HG03342 (cell line): Measurements from ENCODE around the gene COLEC11.
"Not testable (repeated sequence)": the region's sequence is repeated elsewhere in the genome, so short reads cannot be mapped to it uniquely, and the experiment has no call there.

Experiments
- ATAC-seq: cut with Tn5 transposase; IDR thresholded peaks from one replicate; pipeline ENCODE4 v1.9.1; 2021; ENCODE audit warnings: mild to moderate bottlenecking, moderate library complexity; ENCODE audit not compliant: unreplicated experiment

Gene COLEC11

DNA sequence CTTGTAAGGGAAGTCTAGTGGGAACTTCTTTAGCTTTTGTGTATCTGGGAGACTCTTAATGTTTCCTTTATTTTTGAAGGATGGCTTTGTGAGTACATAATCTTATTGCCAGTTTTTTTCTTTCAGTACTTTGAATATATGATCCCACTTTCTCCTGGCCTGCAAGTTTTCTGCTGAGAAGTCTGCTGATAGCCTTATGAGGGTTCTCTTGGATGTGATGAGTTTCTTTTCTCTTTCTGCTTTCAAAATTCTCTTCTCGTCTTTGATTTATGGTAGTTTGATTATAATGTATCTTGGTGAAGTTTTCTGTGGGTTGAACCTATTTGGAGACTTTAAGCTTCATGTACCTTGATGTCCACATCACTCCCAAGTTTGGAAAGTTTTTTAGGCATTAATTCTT lies 28.1 kb downstream of the COLEC11 start:
- no peak for ATAC-seq

DNA sequence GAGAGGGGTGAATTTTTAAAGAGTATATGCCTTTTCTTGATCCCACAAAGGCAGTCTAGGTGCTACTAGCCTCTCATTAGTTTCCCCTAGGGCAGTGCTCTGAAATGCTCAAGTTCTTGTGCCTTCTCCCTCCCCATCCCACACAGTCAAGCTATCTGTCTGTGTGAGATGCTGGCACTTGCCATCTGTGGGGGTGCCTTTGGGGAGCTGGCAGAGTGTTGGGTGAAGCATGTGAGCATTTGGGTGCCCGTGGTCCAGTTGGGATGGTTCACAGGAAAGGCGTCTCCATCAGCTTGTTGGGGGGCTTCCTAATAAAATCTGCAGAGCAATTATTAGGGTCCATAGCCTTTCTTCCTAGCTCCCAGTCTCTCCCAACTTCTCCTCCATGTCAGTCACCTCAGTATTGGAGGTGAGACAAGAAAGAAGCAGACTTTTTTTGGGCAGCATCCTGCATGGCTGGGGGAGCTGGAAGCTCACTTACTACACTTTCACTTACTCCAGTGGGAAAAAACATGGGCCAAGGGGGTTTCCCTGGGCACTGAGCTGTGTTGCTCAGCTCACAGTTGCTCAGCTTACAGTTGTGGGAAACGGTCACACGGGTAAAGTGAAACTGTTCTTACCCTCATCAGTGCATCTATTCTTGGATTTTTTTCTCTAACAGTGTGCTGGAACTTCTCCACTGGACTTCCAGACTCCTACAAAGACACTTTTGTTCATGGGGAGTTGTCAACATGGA lies 29.3 kb downstream of the COLEC11 start:
- peak; percentile 76 for ATAC-seq

DNA sequence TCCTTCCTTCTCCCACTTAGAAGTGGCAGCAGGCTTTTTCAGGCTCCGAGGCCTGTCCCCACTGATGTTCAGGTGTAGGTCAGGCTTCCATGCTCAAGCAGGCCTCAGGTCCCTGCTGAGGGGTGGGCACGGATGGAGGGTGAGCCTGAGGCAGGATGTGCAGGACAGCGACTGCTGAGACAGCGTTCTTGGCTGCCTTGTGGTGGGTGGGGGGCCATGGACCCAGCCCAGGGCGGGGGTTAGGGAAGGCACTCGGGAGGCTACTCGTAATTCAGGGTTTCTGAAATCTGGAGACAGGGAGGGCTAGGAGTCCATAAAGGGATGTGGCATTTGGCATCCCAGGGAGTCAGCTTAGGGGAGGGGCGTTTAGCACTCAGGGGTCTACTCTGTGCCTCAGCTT lies 30.3 kb downstream of the COLEC11 start:
- no peak for ATAC-seq

DNA sequence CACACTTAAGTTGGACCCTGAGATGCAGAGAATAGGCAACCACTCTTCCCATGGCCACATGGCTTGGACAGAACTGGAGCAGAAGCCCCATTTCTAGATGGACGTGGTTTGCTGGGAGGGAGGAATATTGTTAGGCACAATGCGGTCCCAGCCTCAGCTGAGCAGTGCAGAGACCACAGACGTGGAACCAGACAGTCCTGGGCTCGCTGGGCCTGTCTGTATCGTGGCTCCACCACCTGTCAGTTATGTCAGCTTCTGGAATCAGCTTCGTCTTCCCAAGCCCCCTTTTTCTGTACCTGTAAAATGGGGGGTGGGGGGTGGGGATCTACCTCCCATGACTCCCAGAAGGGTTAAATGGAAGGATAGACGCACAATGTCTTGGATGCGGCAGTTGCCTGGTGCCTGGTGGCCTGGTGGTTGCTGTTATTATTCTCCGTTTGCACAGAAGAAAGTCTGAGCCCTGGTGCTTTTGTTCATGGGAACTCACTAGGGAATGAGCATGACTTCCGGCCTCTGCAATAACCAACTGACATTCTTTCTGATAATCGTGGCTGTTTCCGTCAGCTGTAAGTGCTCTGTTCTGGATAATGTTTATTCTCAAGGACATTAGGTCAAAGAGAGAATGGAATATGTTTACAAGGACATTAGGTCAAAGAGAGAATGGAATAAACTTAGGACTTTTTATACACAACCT lies 31.4 kb downstream of the COLEC11 start:
- ATAC-seq: no peak

DNA sequence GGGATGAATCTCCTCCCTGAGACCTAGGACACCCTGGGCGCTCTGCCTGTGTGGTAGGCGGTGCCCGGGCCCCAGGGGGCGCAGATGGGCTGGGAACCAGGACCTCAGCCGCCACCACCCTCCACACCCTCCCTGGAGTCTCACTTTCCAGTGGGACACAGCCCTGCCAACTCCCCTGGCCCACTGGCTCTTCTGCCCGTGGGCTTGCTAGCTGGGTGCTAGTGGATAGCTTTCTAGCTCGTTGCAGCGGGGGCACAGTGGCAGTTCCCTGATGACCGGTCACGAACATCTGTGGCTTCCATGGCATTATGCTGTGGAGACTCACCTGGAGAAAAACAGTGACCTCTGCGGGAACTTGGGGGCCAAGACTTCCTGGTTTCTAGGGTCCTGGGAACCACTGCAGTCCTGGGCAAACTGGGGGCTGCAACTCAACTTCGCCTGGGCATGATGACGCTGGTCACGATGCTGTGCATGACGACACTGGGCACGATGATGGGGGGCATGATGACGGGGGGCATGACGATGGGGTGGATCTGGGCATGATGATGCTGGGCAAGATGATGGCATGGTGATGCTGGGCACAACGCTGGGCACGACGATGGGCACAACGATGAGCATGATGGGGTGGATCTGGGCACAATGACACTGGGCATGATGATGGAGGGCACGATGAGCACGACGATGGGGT lies 32.0 kb downstream of the COLEC11 start:
- ATAC-seq: no peak

DNA sequence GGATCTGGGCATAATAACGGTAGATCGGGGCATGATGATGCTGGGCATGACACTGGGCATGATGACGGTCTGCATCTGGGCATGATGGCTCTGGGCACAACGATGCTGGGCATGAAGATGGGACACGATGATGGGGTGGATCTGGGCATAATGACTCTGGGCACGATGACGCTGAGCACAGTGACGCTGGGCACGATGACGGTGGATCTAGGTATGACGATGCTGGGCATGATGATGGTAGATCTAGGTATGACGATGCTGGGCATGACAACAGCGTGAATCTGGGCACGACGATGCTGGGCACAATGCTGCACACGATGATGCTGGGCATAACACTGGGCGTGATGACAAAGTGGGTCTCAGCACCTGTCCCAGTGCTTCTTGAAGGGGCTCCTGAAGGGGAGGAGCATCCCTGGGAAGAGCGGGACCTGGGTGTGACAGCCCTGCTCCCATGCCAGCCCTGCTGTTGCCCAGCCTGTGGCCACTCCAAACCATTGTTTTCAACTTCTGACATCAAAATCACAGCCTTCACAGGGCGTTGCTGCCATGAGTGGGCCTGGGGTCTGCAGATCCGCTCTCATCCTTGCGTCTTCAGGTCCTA lies 32.7 kb downstream of the COLEC11 start:
- no peak for ATAC-seq

DNA sequence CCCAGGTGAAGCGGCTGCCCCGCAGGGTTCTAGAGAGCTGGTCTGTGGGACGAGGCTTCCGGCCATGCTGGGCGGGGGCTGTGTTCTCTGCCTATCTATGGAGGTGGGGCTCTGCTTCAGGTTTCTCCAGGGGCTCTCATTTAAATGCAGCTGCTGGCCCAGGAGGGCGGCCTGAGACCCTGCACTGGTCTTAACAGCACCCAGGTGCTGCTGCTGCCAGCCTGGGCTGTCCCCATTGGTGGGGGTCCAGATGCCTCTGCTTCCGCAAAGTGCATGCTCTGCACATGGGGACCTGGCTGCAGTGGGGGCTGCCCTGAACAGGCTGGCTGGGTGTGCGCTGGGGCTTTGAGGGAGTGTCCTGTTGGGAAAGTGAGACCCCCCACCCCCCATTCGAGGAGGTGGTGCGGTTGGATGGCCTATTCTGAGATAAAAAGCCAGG lies 33.3 kb downstream of the COLEC11 start:
- ATAC-seq: no peak

DNA sequence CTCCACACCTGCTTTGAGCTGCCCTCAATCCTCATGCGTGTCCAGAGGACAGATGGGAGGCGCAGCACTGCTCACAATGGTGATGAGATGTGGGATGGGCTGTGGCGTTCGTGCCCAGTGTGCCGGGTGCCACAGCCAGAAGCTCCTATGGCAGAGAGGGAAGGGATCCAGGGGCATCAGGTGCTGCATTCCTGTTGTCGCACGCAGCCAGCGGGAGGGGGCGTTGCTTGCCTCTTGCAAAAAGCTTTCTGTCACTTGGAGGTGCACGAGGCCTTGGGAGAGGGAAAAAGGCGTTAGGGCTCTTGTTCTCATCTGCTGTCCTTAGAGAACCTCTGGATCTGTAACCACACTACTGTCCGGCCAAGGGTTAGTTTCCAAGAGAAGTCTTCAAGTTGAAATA lies 33.9 kb downstream of the COLEC11 start:
- no peak for ATAC-seq

DNA sequence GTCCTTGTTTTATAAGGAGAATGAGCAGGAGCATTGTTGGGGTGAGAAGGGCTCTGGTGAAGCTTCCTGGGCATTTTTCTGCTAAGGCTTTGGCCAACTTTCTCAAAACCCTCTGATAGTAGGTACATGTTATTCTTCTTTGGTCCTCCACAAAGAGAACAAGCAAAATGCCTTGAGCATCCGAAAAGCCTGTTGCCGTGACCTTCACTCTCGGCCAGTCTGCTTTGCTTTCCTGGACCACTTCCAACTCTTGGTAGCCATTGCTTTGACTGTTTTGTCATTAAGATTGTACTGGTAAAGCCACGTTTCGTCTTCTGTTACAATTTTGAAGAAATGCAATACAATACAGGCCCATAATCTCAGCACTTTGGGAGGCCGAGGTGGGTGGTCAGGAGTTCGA lies 35.7 kb downstream of the COLEC11 start:
- ATAC-seq: no peak

DNA sequence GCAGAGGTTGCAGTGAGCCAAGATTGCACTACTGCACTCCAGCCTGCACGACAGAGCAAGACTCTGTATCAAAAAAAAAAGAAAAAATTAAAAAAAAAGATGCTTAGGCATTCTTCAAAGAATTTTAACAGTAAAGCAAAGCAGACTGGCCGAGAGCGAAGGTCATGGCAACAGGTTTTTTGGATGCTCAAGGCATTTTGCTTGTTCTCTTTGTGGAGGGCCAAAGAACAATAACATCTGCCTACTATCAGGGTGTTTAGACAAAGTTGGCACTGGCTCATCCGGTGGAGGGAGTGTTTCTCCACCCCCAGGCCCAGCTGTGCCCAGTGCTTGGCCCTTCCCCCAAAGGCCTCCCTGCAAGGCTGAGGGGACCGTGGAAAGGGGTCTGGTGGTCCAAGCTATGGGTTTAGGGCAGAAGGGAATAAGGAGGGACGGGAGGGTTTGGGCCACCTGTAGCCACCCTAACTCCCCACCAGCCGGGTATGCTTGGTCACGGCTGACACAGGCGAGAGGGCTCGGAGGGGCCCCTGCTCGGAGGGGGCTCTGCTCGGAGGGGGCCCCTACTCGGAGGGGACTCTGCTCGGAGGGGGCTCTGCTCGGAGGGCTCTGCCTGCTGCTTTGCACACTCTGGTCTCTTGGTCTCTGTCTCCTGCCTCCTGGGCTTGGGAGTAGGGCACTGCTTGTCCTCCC lies 36.4 kb downstream of the COLEC11 start:
- ATAC-seq: no peak

DNA sequence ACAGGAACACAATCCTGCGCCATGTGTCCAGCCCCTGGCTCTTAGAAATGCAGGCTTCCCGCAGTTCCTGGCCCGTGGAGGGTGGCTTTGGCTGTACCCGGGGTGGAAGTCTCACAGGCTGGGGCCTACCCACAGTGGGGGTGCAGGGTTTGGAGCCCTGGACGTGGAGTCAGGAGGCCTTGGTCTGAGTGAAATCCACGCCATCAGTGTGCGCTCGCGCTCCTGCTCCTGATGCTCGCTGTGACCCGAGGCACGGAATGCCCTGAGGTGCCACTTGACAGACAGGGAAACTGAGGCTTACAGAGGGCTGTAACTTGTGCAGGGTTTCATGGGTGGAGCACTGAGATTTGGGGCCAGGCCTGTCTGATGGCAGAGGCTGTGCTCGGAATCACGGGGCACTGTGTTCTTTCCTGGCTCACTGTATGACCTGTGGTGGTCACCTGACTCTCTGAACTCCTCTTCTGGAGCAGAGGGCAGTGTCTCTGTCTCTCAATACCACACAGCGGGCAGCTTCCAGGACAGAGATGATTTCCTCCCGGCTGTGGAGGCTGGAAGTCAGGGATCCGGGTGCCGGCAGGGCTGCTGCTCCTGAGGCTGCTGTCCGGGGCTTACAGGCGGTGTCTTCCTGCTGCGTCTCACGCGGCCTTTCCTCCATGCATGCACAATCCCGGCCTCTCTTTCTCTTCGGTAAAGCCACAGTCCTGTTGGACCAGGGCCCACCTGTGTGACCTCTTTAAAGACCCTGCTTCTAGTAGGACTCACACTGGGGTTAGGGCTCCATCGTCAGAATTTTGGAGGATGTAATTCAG lies 37.1 kb downstream of the COLEC11 start:
- ATAC-seq: no peak

DNA sequence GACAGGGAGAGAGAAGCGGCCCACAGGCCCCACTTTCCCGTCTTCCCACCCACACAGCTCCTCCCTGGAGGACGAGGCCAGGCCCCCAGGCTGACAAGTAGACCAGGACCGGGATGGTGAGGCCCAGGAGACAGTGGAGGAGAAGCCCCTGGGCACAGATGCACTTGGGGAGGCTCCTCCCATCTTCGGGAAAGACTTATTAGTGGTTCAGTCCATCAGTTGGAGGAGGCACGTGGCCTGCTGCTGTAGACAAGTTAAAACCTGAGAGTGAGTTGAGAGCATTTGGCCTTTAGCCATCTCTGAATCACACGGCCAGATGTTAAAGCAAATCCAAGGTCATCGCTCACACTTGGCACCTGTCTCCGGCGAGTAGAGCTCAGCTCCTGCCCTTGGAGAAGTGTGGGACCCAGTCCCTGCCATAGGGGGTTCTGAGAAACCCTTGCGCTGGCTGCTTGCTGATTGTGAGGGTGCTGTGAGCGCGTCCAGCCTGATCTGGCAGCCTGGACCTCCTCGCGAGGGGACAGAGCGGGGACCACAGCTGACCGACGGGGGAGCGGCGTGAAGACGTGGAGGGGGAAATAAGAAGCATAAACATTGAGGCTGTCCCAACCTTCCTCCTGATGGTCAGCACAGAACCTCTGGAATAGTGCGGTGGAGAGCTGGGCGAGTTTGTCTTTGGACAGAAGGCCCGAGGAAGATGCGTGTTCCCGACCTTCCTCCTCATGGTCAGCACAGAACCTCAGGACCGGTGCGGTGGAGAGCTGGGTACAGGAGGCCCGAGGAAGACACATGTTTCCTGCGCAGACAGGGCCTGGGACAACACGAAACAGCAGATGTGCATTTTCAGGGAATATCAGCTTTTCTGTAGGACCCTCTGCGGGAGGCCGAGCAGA lies 38.4 kb downstream of the COLEC11 start:
- no peak for ATAC-seq

DNA sequence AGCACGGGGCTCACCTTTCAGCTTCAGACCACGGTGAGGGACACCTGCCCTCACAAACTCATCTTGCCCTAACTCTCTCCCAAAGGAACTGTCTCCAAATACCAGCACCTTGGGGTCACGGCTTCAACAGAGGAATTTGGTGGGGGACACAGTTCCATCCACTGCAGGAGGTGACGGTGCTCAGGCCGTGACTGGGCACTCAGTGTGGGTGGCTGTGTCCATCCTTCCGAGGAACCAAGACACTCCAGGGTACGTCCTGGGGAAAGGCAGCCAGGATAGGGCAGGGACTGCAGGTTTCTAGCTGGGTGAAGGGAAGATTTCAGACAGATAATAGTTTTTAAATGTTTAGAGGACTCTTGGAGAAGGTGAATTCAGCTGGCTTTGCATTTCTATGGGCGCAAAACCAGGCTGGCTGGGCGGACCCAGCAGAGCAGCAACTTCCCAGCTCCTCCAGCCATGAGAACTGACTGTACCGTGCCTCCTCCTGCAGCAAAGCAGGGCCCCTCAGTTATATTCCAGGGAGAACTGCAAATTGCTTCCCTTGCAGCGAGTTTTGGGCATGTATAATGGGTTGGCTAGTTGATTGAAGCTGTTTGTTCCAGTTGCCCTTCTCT lies 39.2 kb downstream of the COLEC11 start:
- ATAC-seq: no peak

DNA sequence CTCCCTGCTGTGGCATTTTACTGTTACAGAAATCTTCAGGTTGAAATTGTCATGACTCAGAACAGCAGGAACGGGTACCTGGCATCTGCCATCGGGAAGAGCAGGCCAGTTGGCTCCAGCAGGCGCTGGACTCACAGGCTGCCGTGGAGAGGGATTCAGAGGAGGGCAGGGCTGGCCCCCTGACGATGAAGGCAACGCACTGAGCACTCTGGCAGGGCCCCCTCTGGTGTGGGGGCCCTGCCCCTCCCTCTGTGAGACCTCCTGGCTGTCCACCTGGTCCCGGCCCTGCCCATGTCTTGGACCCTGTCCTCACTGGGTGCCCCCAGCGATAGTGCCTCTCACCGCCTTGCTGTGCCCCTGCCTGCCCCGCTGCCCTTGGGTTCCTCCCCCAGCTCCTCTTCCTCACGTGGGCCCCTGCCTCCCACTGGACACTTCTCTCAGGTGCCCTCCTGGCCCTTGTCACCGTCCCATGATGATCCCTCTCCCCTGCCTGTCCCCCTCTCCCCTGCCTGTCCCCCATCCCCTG lies 39.7 kb downstream of the COLEC11 start:
- no peak for ATAC-seq

DNA sequence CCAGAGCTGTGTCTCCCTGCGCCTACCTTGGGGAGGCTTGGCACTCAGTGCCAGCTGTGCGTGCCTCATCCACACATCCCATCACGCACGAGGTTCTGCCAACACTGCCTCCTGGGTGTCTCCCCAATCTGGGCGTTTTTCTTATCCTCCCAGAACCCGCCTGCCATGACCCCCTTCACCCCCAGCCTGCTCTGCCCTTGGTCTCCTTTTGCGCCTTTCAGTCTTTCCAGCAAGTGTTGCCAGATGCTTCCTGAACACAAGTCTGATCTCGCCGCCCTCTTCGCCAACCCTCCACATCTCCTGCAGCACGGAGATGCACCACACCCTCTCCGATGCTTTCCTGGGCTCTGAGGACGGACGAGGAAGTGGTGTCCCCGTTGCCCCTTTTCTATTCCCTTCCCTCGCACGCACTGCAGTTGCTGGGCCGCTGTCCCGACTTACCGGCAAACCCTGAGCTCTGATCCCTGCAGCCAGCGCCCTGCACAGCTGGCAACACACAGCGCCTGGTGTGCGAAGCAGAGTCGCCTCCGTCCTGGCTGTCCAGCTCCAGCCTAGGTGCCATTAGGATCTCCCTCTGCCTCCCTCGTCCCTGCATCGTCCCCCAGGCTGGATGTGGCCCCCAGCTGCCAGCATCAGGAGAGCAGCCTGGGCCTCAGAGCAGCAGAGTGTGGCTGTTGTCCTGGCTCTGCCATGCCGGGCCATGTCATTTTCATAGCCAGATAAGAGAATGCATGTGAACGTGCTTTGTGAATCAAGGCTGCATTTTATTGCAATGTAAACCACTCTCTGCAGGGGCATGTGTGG lies 40.5 kb downstream of the COLEC11 start:
- ATAC-seq: no peak

DNA sequence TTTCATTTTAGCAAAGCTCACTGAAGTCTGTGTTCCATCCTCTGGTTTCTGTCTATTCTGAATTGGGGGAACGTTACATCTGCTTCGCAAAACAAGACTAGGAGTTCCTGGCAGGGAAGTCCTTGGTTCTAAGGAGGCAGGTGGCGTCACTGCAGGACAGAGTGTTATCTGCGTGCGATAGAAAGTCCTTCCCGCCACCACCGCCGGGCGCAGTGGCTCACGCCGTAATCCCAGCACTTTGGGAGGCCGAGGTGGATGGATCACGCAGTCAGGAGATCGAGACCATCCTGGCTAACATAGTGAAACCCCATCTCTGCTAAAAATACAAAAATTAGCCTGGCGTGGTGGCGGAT lies 41.0 kb downstream of the COLEC11 start:
- not testable (repeated sequence) for ATAC-seq

DNA sequence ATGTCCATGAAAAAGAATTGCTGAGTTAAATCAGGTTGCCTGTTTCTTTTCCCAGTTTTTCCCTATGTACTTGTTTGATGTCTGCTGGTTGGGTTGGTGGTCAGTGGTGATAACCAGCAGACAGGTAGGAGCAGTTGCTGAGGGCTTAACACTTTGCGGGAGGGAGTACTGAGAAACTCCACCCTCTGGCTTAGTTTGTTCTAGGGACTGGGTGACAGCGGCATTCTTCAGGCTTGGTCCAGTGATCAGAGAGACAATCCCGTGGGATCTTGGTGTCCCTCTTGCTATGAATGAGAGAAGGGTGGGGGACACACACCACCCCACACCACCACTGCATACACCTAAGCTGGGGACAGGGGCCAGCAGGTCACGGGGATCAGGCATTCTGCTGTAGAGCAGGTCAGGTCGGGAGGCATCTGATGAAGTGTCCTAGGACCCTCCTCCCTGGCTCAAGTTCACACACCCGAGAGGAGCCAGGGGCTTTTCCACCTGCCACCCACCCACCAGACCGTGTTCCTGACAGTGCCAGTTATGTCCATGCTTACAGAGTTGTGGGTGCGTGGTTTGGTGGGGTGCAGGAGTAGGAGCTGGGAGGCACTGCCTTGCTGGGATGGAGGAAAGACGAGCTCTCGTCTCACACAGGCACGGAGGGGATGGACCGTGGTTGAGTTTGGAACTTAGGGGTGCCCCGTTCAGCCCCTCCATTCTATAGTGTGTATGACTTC lies 41.8 kb downstream of the COLEC11 start:
- no peak for ATAC-seq
